HTR-8/SVneo (cell line): ENCODE results near the gene DGKZ.
"Not testable (repeated sequence)": the region's sequence is repeated elsewhere in the genome, so short reads cannot be mapped to it uniquely, and the experiment has no call there.

Source experiments
- DNase-seq: peaks from one replicate; pipeline ENCODE4 v3.0.0; 2011; ENCODE audit warnings: low spot score, mixed read lengths; ENCODE audit not compliant: insufficient read length
- FAIRE-seq: peaks from 2 replicates; lab custom pipeline; 2011; peaks lifted over from hg19 to GRCh38; lab: Jason Lieb, UNC

Gene DGKZ

GRCh38 chr11:46378296-46378695 is 31.0 kb downstream of the DGKZ start:
- FAIRE-seq (no peak), DNase-seq (no peak)

- FAIRE-seq = no peak
Measured at GRCh38 chr11:46378811-46379481, 31.7 kb downstream of the DGKZ start.

GRCh38 chr11:46379482-46380293 is 32.4 kb downstream of the DGKZ start:
- not testable (repeated sequence) for FAIRE-seq, DNase-seq

More at GRCh38 chr11:46378811-46379481, 31.7 kb downstream of the DGKZ start:
- DNase-seq = no peak

GRCh38 chr11:46380340-46381047 is 33.2 kb downstream of the DGKZ start:
- peak; percentile 75 for DNase-seq
- FAIRE-seq = peak; percentile 59

- no peak for DNase-seq
Measured at GRCh38 chr11:46381048-46381818, 34.0 kb downstream of the DGKZ start, which contains the start of gene MDK. MDK (plus strand) TSS chr11:46381669; CDS start chr11:46382058, 389 bp downstream.

GRCh38 chr11:46381819-46382645 is 34.8 kb downstream of the DGKZ start:
- no peak for DNase-seq
- FAIRE-seq = no peak

More at GRCh38 chr11:46381048-46381818, 34.0 kb downstream of the DGKZ start, which contains the start of gene MDK:
- no peak for FAIRE-seq

GRCh38 chr11:46382646-46383403 is 35.6 kb downstream of the DGKZ start:
- FAIRE-seq (peak; percentile 31), DNase-seq (peak; percentile 74)

GRCh38 chr11:46383404-46383758 is 36.1 kb downstream of the DGKZ start:
- FAIRE-seq = no peak
- DNase-seq = no peak

- FAIRE-seq (no peak), DNase-seq (no peak)
Measured at GRCh38 chr11:46383974-46384701, 36.9 kb downstream of the DGKZ start.

GRCh38 chr11:46385169-46386004 is 38.1 kb downstream of the DGKZ start:
- DNase-seq = no peak
- no peak for FAIRE-seq

- DNase-seq (no peak), FAIRE-seq (no peak)
Measured at GRCh38 chr11:46386005-46386578, 38.8 kb downstream of the DGKZ start.

- no peak for FAIRE-seq
- DNase-seq = no peak
Measured at GRCh38 chr11:46386674-46387073, 39.4 kb downstream of the DGKZ start.

- DNase-seq (no peak), FAIRE-seq (no peak)
Measured at GRCh38 chr11:46387456-46387855, 40.2 kb downstream of the DGKZ start.

- no peak for FAIRE-seq
- DNase-seq = no peak
Measured at GRCh38 chr11:46387919-46388618, 40.8 kb downstream of the DGKZ start.

- DNase-seq = no peak
- FAIRE-seq = peak; percentile 16
Measured at GRCh38 chr11:46388619-46389449, 41.6 kb downstream of the DGKZ start.
